Measurements from ENCODE around the gene UST.

The UST gene

DNA sequence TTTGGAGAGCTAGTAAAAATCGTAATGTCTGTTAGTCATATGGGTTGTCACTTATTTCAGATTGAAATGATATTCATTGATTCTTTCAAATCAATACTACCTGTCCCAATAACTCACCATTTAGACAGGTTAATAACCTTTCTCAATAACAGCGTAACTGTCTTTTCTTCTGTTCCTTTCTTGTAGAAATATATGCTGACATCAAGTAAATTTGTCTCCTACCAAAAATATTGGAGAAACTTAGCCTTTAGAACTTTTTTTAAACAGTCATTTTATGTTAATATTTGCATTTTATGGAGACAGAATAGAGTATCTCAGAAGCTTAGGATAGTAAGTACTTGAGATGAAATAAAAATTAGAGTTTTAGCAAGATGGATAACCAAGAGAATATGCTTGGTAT is 278.2 kb downstream of the UST start:
- Histone ChIP-seq H2AK5ac (ENCODE audit: low read depth, low read length) (no peak overlapping the region), H3K4me2 (ENCODE audit: insufficient read depth, low read length, poor library complexity, severe bottlenecking) (no peak overlapping the region), H3K18ac (ENCODE audit: low read length) (no peak overlapping the region), H3K23ac (ENCODE audit: low read depth, low read length, poor library complexity) (no peak overlapping the region), H2BK12ac (ENCODE audit: low read length) (no peak overlapping the region), H3K79me1 (ENCODE audit: low read depth, low read length) (no peaks in the 10 kb centered on the region), H3K4me3 (ENCODE audit: low read length in 2 of 2) (no peak overlapping the region), H3K9ac (ENCODE audit: low read depth, low read length, poor library complexity) (no peak overlapping the region), H4K8ac (ENCODE audit: low read depth, low read length) (no peak overlapping the region), H3K4ac (ENCODE audit: low read length) (no peak overlapping the region), H3K14ac (ENCODE audit: low read length) (no peak overlapping the region), H2AFZ (ENCODE audit: low read length) (no peak overlapping the region), H3K9me3 (replicated peaks in 1 of 2; ENCODE audit: control insufficient read depth in 2 of 2, insufficient read depth in 1 of 2, low read depth in 1 of 2, low read length in 2 of 2) (peaks cover 0 to 3% of the 10 kb centered on the region in 2 donors), H3K36me3 (replicated peaks in 1 of 2; ENCODE audit: control insufficient read depth in 2 of 2, insufficient read depth in 2 of 2, low read length in 2 of 2) (peaks cover 4 to 6% of the 10 kb centered on the region in 2 donors), H4K91ac (ENCODE audit: low read depth, low read length, poor library complexity) (no peak overlapping the region), H3K4me1 (ENCODE audit: control insufficient read depth in 2 of 2, insufficient read depth in 1 of 2, low read depth in 1 of 2, low read length in 2 of 2) (no peaks in the 10 kb centered on the region), H2BK5ac (ENCODE audit: low read length) (no peak overlapping the region), H2BK15ac (ENCODE audit: low read length) (no peak overlapping the region), H3K27me3 (ENCODE audit: control insufficient read depth in 3 of 3, insufficient read depth in 3 of 3, low read depth in 1 of 3, low read length in 3 of 3) (no peaks in the 10 kb centered on the region), H2BK120ac (ENCODE audit: low read depth, low read length) (no peak overlapping the region), H3K27ac (replicated peaks; ENCODE audit: low read length) (no peak overlapping the region)
- DNase-seq (ENCODE audit: low spot score) = no peak
- no CpG with 5 or more reads among the region's 2 CpGs for WGBS, 2 donors (ENCODE audit: extremely low coverage in 2 of 2, insufficient read length in 2 of 2, insufficient replicate concordance in 1 of 2)

DNA sequence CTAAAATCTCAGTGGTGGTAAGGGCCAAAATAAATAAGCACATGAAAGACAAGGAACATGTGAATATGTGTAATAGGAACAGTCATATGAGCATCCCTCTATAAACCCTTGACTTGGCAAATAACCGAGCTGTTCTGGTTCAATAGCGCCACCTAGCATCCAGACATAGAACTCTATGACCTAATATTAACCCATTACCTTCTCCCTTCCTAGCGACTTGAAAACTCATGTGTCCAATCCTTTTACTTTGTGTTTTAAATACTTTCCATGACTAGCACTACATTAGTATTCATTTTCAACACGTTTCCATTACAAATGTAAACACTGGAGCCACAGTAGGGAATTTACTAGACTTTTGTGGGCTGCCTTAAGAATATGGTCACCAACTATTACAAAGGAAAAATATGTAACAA is 279.7 kb downstream of the UST start:
- no peak overlapping the region for H2BK120ac ChIP-seq (ENCODE audit: low read depth, low read length)
- no CpG with 5 or more reads among the region's 4 CpGs for WGBS, 2 donors (ENCODE audit: extremely low coverage in 2 of 2, insufficient read length in 2 of 2, insufficient replicate concordance in 1 of 2)
- no peak overlapping the region for H4K91ac ChIP-seq (ENCODE audit: low read depth, low read length, poor library complexity)
- no peak overlapping the region for H2AK5ac ChIP-seq (ENCODE audit: low read depth, low read length)
- no peak overlapping the region for H3K4me3 ChIP-seq (ENCODE audit: low read length in 2 of 2)
- H3K27me3 ChIP-seq (ENCODE audit: control insufficient read depth in 3 of 3, insufficient read depth in 3 of 3, low read depth in 1 of 3, low read length in 3 of 3) = no peaks in the 10 kb centered on the region
- no peak overlapping the region for H3K23ac ChIP-seq (ENCODE audit: low read depth, low read length, poor library complexity)
- H3K18ac ChIP-seq (ENCODE audit: low read length) = no peak overlapping the region
- H3K79me1 ChIP-seq (ENCODE audit: low read depth, low read length) = no peaks in the 10 kb centered on the region
- no peak overlapping the region for H3K9ac ChIP-seq (ENCODE audit: low read depth, low read length, poor library complexity)
- peaks cover 0 to 3% of the 10 kb centered on the region in 2 donors for H3K9me3 ChIP-seq (replicated peaks in 1 of 2; ENCODE audit: control insufficient read depth in 2 of 2, insufficient read depth in 1 of 2, low read depth in 1 of 2, low read length in 2 of 2)
- H3K36me3 ChIP-seq (replicated peaks in 1 of 2; ENCODE audit: control insufficient read depth in 2 of 2, insufficient read depth in 2 of 2, low read length in 2 of 2) = peaks cover 4% of the 10 kb centered on the region in 2 donors
- no peak overlapping the region for H2BK12ac ChIP-seq (ENCODE audit: low read length)
- H3K14ac ChIP-seq (ENCODE audit: low read length) = no peak overlapping the region
- H2BK5ac ChIP-seq (ENCODE audit: low read length) = no peak overlapping the region
- DNase-seq (ENCODE audit: low spot score) = peak; percentile 44
- no peak overlapping the region for H2BK15ac ChIP-seq (ENCODE audit: low read length)
- no peak overlapping the region for H3K4me2 ChIP-seq (ENCODE audit: insufficient read depth, low read length, poor library complexity, severe bottlenecking)
- no peaks in the 10 kb centered on the region for H3K4me1 ChIP-seq (ENCODE audit: control insufficient read depth in 2 of 2, insufficient read depth in 1 of 2, low read depth in 1 of 2, low read length in 2 of 2)
- no peak overlapping the region for H4K8ac ChIP-seq (ENCODE audit: low read depth, low read length)
- H2AFZ ChIP-seq (ENCODE audit: low read length) = no peak overlapping the region
- no peak overlapping the region for H3K4ac ChIP-seq (ENCODE audit: low read length)
- no peak overlapping the region for H3K27ac ChIP-seq (replicated peaks; ENCODE audit: low read length)

DNA sequence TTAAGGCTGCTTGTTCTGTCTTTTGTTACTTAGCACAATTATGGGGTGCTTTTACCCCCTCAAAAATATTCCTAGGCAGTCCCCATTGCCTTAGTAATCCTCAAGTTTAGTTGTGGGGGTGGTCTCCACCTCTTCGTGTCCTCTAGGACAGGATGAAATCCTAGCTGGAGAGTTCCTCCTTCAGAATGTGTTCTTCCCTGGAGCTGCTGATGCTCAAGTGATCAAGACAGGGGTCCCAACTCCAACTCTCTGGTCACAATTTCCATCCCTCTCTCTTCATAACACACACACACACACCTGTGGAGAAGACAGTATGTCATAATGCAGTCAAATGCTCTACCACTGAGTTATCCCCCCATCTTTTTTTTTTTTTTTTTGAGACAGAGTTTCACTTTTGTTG is 280.7 kb downstream of the UST start:
- Histone ChIP-seq H3K4me2 (ENCODE audit: insufficient read depth, low read length, poor library complexity, severe bottlenecking) (no peak overlapping the region), H4K91ac (ENCODE audit: low read depth, low read length, poor library complexity) (no peak overlapping the region), H2AK5ac (ENCODE audit: low read depth, low read length) (no peak overlapping the region), H3K27me3 (ENCODE audit: control insufficient read depth in 3 of 3, insufficient read depth in 3 of 3, low read depth in 1 of 3, low read length in 3 of 3) (no peaks in the 10 kb centered on the region), H3K9me3 (replicated peaks in 1 of 2; ENCODE audit: control insufficient read depth in 2 of 2, insufficient read depth in 1 of 2, low read depth in 1 of 2, low read length in 2 of 2) (peaks cover 0 to 3% of the 10 kb centered on the region in 2 donors), H3K4me3 (ENCODE audit: low read length in 2 of 2) (no peak overlapping the region), H3K9ac (ENCODE audit: low read depth, low read length, poor library complexity) (no peak overlapping the region), H3K27ac (replicated peaks; ENCODE audit: low read length) (no peak overlapping the region), H3K79me1 (ENCODE audit: low read depth, low read length) (no peaks in the 10 kb centered on the region), H3K18ac (ENCODE audit: low read length) (no peak overlapping the region), H4K8ac (ENCODE audit: low read depth, low read length) (no peak overlapping the region), H3K4me1 (ENCODE audit: control insufficient read depth in 2 of 2, insufficient read depth in 1 of 2, low read depth in 1 of 2, low read length in 2 of 2) (peaks cover 0 to 5% of the 10 kb centered on the region in 2 donors), H2BK5ac (ENCODE audit: low read length) (no peak overlapping the region), H3K14ac (ENCODE audit: low read length) (no peak overlapping the region), H3K23ac (ENCODE audit: low read depth, low read length, poor library complexity) (no peak overlapping the region), H3K4ac (ENCODE audit: low read length) (no peak overlapping the region), H2BK12ac (ENCODE audit: low read length) (no peak overlapping the region), H3K36me3 (replicated peaks in 1 of 2; ENCODE audit: control insufficient read depth in 2 of 2, insufficient read depth in 2 of 2, low read length in 2 of 2) (peaks cover 0 to 2% of the 10 kb centered on the region in 2 donors), H2AFZ (ENCODE audit: low read length) (no peak overlapping the region), H2BK15ac (ENCODE audit: low read length) (no peak overlapping the region), H2BK120ac (ENCODE audit: low read depth, low read length) (no peak overlapping the region)
- no peak for DNase-seq (ENCODE audit: low spot score)
- no CpG with 5 or more reads among the region's 1 CpG for WGBS, 2 donors (ENCODE audit: extremely low coverage in 2 of 2, insufficient read length in 2 of 2, insufficient replicate concordance in 1 of 2)

DNA sequence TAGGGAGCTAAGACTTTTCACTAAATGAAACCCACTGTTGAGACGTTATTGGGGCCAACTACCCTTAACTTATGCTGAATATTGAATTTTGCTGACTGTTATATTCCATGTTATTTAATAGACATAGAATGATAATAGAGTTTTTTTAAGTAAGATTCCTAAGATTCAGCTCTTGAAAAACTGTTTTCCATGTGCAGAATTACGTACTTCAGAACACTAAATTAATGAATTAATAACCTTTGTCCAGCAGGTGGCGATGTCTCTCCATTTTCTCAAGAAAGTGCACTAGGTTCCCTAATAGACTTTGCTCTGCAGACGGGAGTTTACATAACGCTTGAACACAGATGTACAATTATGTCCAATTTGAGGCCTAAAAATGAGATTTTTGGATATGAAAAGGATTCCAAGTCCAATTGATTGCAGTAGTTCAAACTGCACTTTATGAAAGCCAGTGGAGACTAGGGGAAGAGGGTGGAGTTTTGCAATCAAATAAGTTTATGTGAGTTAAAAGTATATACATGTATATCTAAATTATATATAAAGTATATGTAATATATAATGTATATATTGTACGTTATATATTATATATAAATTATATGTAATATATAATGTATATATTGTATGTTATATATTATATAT is 282.1 kb downstream of the UST start:
- Histone ChIP-seq H3K79me1 (ENCODE audit: low read depth, low read length) (no peaks in the 10 kb centered on the region), H3K27ac (replicated peaks; ENCODE audit: low read length) (no peak overlapping the region), H2BK120ac (ENCODE audit: low read depth, low read length) (no peak overlapping the region), H3K4me3 (ENCODE audit: low read length in 2 of 2) (no peak overlapping the region), H2AK5ac (ENCODE audit: low read depth, low read length) (no peak overlapping the region), H3K23ac (ENCODE audit: low read depth, low read length, poor library complexity) (no peak overlapping the region), H3K4me2 (ENCODE audit: insufficient read depth, low read length, poor library complexity, severe bottlenecking) (no peak overlapping the region), H3K9ac (ENCODE audit: low read depth, low read length, poor library complexity) (no peak overlapping the region), H4K8ac (ENCODE audit: low read depth, low read length) (no peak overlapping the region), H3K18ac (ENCODE audit: low read length) (no peak overlapping the region), H2BK5ac (ENCODE audit: low read length) (no peak overlapping the region), H3K4ac (ENCODE audit: low read length) (no peak overlapping the region), H3K4me1 (ENCODE audit: control insufficient read depth in 2 of 2, insufficient read depth in 1 of 2, low read depth in 1 of 2, low read length in 2 of 2) (peaks cover 1 to 17% of the 10 kb centered on the region in 2 donors), H3K9me3 (replicated peaks in 1 of 2; ENCODE audit: control insufficient read depth in 2 of 2, insufficient read depth in 1 of 2, low read depth in 1 of 2, low read length in 2 of 2) (peaks cover 0 to 3% of the 10 kb centered on the region in 2 donors), H3K14ac (ENCODE audit: low read length) (no peak overlapping the region), H4K91ac (ENCODE audit: low read depth, low read length, poor library complexity) (no peak overlapping the region), H2BK15ac (ENCODE audit: low read length) (no peak overlapping the region), H3K36me3 (replicated peaks in 1 of 2; ENCODE audit: control insufficient read depth in 2 of 2, insufficient read depth in 2 of 2, low read length in 2 of 2) (no peaks in the 10 kb centered on the region), H2BK12ac (ENCODE audit: low read length) (no peak overlapping the region), H3K27me3 (ENCODE audit: control insufficient read depth in 3 of 3, insufficient read depth in 3 of 3, low read depth in 1 of 3, low read length in 3 of 3) (no peaks in the 10 kb centered on the region), H2AFZ (ENCODE audit: low read length) (no peak overlapping the region)
- no CpG with 5 or more reads among the region's 6 CpGs for WGBS, 2 donors (ENCODE audit: extremely low coverage in 2 of 2, insufficient read length in 2 of 2, insufficient replicate concordance in 1 of 2)
- peak; percentile 77 for DNase-seq (ENCODE audit: low spot score)
